DMS153 (cell line): ENCODE results near the gene HDDC2.
"Not testable (repeated sequence)": the region's sequence is repeated elsewhere in the genome, so short reads cannot be mapped to it uniquely, and the experiment has no call there.

ENCODE experiments used
- DNase-seq: peaks from one replicate; lab custom pipeline; 2025; lab: John Stamatoyannopoulos, UW

The HDDC2 gene

DNA sequence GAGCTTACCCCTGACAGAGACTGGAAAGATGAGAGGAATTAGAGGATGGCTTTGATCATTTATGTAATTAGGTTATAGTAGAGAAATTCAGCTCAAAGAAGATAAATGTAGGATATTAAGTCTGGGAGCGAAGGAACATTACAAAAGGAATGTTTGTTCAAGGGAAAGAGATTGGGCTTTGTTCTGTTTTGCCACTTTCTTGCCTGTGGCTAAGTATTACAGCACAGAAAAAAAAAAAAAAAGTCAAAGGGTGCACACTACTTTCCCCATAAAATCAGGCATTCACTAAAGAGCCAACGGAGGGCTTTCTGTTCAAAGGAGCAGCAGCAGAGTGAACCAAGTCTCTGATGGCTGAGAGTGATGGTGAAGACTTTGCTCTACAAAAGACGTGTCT lies 5.0 kb upstream of the HDDC2 start:
- DNase-seq: no peak

- no peak for DNase-seq
These were observed 3.3 kb upstream of the HDDC2 start for GRCh38 chr6:125304970-125305660.

DNA sequence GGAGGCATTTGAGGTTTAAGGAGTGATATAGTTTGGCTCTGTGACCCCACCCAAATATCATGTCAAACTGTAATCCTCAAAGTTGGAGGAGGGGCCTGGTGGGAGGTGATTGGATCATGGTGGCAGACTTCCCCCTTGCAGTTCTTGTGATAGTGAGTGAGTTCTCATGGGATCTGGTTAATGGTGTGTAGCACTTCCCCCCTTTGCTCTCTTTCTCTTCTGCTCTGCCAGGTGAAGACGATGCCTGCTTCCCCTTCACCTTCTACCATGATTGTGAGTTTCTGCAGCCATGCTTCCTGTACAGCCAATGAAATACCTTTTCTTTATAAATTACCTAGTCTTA lies 1.7 kb upstream of the HDDC2 start:
- no peak for DNase-seq

DNA sequence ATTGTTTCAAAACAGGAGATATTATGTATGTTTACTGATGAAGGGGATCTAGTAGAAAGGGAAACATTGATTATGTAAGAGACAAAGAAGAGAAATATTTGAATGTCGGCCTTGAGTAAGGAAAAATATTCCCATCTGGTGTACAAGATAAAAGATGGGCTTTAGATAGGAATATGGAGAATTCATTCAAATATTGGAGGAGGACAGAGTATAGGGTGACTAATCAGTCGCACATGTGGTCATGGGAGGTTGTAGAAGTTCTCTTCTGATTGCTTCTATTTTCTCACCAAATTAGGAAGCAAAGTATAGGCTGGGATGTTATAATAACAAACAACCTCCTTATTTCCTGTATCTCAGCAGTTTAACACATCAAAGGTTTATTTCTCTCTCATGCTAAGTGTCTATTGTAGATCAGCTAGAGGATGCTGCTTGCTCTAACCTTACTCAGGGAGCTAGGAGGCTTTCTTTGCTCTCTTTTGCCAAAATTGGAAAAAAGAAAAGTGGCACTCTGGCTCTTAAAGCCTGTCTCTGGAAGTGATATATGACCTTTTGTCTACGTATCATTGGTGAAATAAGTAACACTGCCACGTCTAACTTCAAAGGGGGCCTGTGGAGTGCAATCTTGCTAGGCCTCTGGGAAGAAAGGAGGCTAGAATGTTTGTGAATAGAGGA lies 1.2 kb upstream of the HDDC2 start:
- no peak for DNase-seq

GRCh38 chr6:125300992-125301434 lies 754 bp downstream of the HDDC2 start:
- no peak for DNase-seq

DNA sequence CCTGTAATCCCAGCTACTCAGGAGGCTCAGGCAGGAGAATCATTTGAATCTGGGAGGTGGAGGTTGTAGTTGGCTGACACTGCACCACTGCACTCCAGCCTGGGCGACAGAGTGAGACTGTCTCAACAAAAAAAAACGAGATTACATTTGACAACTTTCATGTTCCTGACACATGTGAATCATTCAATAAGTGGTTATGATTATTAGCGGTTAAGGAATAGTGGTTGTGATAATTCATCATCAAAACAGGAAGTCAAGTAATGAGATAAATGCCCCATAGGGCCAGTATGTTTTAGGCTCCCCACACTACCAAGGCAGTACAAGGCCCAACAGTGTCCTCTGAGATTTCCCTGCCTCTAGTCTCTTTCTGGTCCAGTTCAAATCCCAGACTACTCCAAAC lies 2.5 kb downstream of the HDDC2 start:
- no peak for DNase-seq

DNA sequence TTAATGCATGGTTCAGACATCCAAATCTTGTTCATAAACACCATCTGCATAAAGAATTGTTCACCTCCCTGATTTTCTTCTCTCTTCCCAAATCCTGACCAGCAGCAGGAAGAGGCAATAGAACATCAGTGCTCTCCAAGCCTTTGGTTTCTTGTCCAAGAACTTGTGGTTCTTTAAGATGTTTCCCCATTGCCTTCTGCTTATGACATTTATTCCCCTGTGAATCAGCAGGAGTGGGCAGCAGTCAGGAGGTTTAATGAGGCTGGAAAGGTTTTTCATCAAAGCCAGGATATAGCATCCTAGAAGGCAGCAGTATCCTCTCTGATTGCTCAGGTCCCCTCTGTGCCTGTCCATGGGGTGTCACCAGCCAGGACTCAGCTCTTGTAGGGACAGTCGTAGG lies 5.3 kb downstream of the HDDC2 start:
- DNase-seq: no peak

DNA sequence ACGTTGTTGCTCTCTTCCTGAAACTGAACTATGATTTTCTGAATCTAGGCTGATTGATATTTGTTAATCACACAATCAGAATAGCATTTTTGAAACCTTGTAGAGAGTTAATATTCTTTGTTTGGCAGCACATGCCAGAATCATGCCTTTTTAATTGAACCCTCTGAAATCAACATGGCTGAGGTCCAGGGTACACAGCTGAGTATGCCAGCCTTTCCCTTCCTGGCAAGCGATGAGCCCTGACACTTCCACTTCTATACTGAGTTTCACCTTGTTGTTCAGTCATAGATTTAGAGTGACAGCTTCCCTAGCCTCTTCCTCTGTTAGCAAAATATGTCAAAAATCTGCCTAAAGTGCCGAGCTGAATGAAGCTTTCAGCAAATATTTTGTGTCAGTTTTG lies 6.8 kb downstream of the HDDC2 start:
- DNase-seq: no peak

DNA sequence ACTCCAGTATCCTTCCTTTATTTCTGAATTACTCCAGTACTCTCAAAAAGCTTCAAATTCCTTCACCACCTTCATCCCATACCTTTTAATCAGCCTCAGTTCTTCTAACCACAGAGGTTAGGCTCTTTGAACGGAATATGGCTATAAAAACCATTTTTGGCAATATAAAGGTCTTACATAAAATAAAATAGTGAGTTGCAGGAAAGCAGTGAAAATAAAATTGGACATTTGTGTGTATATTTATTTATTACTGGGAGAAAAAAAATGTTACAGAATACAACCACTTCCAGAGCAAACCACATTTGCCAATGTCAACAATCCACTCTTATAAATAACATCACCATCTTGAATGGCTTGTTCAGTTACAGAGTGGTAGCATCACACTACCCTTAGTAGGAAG lies 7.7 kb downstream of the HDDC2 start:
- DNase-seq: no peak

GRCh38 chr6:125293587-125293986 lies 8.2 kb downstream of the HDDC2 start:
- no peak for DNase-seq

- DNase-seq: no peak
These were observed 14.0 kb downstream of the HDDC2 start for GRCh38 chr6:125287718-125288117.

DNA sequence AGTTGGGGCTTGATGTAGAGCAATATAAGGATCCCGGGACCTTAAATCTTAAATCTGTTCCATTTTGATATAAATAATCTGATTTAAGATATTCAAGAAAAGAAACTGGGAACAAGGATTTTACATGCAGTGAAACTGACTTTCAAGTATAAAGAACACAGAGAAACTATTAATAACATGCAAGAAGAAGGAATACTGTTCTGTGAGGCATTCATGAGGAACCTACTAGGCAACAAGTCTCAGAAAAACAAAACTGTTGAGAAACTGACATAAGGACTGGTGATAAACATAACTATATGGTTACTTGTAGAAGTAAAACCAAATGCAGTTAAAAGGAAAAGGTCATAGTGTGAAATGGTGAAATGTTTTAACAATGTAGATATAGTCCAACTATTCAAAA lies 15.8 kb downstream of the HDDC2 start:
- no peak for DNase-seq

DNA sequence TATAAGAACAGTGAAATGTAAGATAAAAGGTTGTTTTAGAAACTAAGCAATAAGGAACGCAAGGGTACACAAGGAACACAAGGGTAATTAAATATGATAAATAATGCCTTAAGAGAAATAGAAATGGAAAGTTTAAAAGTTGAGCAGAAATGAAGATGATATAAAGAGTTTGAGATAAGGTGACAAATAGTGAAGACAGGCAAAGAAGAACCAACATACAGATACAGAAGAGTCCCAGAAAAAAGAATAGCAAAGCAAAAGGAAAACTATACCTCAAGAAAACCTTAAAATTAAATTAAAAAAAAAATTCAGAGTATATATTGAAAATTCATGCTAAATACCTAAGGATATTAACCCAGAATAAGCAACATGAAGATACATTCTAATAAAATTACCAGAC lies 16.4 kb downstream of the HDDC2 start:
- no peak for DNase-seq

GRCh38 chr6:125282470-125282869 lies 19.3 kb downstream of the HDDC2 start:
- DNase-seq: not testable (repeated sequence)

GRCh38 chr6:125280370-125281035 lies 21.3 kb downstream of the HDDC2 start:
- DNase-seq: not testable (repeated sequence)

DNA sequence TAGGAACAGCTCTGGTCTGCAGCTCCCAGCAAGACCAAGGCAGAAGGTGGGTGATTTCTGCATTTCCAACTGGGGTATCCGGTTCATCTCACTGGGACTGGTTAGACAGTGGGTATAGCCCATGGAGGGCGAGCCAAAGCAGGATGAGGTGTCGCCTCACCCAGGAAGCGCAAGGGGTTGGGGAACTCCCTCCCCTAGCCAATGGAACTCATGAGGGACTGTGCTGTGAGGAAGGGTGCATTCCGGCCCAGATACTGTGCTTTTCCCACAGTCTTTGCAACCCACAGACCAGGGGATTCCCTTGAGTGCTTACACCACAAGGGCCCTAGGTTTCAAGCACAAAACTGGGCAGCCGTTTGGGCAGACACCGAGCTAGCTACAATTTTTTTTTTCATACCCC lies 21.8 kb downstream of the HDDC2 start:
- DNase-seq: no peak

DNA sequence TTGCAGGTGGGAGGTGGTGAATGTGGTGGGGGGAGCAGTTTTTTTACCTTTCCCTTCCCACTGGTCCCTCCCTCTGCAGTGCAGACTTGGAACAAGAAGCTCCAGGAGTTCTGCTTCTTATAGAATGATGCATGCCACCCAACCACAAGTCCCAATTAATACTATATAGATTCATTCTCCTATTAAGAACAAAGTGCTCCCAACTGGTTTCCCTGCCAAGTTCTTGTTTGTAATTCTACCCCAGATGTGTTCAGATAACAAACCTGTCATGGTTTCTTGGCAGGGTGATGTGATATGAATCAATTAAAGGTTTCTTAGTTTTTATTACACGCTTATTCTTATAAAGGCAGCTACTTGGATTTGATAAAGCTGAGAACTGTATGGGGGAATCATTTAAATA lies 23.9 kb downstream of the HDDC2 start:
- DNase-seq: no peak

DNA sequence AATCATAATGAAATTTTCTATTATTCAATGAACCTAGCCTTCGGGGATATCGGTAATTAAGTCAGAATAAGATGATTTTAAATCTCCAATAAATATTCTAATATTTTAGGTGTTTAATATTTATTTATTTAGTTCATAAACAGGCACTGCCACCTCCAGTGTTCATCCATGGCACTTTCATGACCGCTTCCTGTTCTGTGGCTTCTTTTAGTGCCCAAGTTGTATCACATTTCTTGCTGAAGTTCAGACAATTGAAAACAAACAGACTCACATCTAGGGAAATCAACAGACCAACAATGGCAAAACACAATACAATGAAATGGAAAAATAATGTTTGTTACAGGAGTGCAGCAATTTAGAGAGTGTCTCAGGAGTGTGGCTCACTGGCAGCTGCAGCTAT lies 26.0 kb downstream of the HDDC2 start:
- DNase-seq: no peak

DNA sequence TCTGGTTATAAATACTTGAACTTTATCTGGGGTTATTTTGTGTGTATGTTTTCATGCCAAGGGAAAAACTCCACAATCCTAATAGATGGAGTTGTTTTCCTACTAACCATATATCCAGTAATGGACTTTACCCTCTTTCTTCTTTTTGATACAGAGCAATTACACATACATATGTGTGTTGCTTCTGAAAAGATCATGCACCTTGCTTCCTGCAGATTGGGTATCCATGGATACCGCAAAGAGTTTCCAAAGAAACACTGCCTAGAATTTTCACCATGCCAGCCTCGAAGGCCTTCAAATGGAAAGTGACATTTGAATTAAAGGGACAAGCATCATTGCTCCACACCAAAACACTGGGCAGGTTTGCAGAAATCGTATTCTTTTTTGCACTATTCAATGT lies 26.8 kb downstream of the HDDC2 start:
- DNase-seq: no peak

- peak; percentile 66 for DNase-seq
These were observed 27.8 kb downstream of the HDDC2 start for GRCh38 chr6:125273965-125274364.

- DNase-seq: no peak
These were observed 28.5 kb downstream of the HDDC2 start for GRCh38 chr6:125273251-125273650.

GRCh38 chr6:125271486-125272159 lies 30.1 kb downstream of the HDDC2 start:
- DNase-seq: no peak

DNA sequence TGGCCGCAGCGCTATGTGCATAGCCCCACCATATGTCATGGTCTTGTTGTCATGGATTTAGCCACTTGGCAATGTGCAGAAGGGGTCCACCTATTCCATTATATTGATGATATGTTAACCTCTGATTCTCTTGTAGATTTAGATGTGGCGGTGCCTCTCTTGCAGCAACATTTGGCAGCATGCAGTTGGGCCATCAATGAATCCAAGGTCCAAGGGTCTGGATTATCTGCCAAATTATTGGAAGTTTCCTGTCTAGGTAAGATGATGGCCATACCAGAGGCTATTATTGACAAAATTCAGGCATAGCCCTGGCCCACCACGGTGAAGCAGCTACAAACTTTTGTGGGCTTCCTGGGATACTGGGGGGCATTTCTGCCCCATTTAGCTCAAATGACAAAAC lies 31.4 kb downstream of the HDDC2 start:
- no peak for DNase-seq
